VCaP (cell line): Measurements from ENCODE around the gene OSBPL5.

ENCODE experiments used
- H3K27ac ChIP-seq: fragments of 450-650 bp; 2 replicates; pipeline ENCODE4 v1.5.1; 2017
- CTCF ChIP-seq: fragments of 450-650 bp; conservative IDR thresholded peaks from 2 replicates; pipeline ENCODE4 v1.5.1; 2017; ENCODE audit warnings: mild to moderate bottlenecking, moderate library complexity

OSBPL5 gene

GRCh38 chr11:3201112-3201581, 36.0 kb upstream of the OSBPL5 start:
- H3K27ac ChIP-seq: no peak overlapping the region
- TF ChIP-seq CTCF: no peak

- no peak overlapping the region for H3K27ac ChIP-seq
- TF ChIP-seq CTCF: no peak
These were observed 35.4 kb upstream of the OSBPL5 start for GRCh38 chr11:3200388-3201111.

- H3K27ac ChIP-seq: no peak overlapping the region
- no peak for TF ChIP-seq CTCF
These were observed 34.6 kb upstream of the OSBPL5 start for GRCh38 chr11:3199537-3200295.

GRCh38 chr11:3198815-3199214, 33.7 kb upstream of the OSBPL5 start:
- H3K27ac ChIP-seq: no peak overlapping the region
- TF ChIP-seq CTCF: no peak

GRCh38 chr11:3197878-3198528, 32.9 kb upstream of the OSBPL5 start:
- TF ChIP-seq CTCF: no peak
- no peak overlapping the region for H3K27ac ChIP-seq

DNA sequence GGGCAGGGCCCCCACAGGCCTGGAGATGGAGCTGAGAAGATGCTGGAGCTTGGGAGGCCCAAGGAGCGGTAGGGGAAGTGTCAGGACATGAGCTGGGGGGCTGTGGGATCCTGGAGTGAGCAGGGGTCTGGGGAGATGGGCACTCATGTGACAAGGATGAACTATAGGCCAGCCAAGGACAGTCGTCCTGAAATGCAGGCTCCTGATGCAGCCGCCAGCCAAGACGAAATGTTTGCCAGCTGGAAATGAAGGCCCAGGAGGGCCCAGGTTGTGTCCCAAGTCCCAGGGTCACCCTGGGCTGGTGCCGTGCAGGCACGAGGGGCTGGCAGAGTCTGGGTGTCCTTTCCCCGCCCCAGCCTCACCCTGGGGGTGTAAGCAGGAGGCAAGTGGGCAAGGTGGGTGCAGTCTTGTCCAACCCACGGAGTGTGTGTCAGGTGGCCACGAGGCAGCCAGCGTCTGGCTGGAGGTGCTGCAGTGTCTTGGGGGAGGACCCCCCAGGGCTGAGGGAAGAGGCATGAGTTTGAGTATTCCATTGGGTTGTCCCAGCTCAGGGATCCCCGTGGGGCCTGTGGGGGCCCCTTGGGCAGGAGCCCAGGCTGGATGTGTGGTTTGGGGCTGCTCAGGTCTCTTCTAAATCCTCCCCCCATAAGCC, 32.1 kb upstream of the OSBPL5 start:
- no peak overlapping the region for H3K27ac ChIP-seq
- TF ChIP-seq CTCF: no peak
